ENCODE results near the gene IFNG.

The IFNG gene

DNA sequence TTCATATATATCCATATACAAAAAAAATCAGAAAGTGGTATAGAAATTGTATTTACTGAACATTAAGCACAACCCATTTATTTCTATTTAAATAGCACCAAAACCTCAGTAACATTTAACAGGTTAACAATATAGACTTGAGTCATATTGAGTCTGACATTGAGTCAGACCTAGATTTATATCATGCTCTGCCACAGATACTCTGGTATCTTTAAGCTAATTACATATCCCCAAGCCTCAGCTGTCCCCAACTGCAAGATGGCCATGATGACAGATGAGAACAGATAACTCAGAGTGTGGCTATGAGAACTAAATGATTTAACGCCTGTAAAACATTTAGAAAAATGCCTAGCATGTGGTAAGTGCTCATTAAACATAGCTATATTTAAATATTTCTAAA, 40.3 kb downstream of the IFNG start:
- Mint-ChIP-seq H3K4me3 (no peak overlapping the region), H3K36me3 (ENCODE audit: low read depth) (no peaks in the 10 kb centered on the region), H3K27ac (no peak overlapping the region), H3K9me3 (peaks cover 3% of the 10 kb centered on the region), H3K27me3 (ENCODE audit: low read depth) (no peaks in the 10 kb centered on the region), H3K4me1 (no peaks in the 10 kb centered on the region)
- TF ChIP-seq, protein P1, sequence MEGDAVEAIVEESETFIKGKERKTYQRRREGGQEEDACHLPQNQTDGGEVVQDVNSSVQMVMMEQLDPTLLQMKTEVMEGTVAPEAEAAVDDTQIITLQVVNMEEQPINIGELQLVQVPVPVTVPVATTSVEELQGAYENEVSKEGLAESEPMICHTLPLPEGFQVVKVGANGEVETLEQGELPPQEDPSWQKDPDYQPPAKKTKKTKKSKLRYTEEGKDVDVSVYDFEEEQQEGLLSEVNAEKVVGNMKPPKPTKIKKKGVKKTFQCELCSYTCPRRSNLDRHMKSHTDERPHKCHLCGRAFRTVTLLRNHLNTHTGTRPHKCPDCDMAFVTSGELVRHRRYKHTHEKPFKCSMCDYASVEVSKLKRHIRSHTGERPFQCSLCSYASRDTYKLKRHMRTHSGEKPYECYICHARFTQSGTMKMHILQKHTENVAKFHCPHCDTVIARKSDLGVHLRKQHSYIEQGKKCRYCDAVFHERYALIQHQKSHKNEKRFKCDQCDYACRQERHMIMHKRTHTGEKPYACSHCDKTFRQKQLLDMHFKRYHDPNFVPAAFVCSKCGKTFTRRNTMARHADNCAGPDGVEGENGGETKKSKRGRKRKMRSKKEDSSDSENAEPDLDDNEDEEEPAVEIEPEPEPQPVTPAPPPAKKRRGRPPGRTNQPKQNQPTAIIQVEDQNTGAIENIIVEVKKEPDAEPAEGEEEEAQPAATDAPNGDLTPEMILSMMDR (IDR thresholded peaks at IDR 0.05; ENCODE audit: unreplicated experiment in 3 of 3): no peak

DNA sequence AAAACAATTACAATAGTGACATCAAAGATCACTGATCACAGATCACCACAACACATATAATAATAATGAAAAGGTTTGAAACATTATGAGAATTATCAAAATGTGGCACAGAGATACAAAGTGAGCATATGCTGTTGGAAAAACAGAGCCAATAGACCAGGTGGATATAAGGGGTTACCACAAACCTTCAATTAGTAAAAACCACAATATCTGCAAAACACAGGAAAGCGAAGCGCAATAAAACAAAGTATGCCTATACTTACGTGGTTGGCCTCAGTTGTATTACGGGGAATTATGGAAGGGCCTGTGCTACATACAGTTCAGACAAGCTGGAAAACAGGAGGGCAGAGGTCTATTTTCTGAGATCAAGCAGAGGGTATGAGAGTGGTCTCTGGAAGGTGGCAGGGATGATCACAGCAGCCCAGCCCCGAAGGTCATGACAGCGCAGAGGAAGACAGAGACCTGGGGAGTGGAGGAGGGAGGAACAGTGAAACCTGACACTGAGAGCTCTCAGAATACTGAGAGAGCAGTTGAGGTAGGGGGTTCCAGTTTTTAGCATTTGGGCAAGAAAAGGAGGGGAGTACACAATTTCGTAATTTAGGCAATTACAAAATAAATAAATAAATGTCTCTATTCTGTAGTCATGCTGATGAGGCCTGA, 41.3 kb downstream of the IFNG start:
- Mint-ChIP-seq H3K27ac (no peak overlapping the region), H3K4me1 (no peaks in the 10 kb centered on the region), H3K36me3 (ENCODE audit: low read depth) (no peaks in the 10 kb centered on the region), H3K4me3 (no peak overlapping the region), H3K27me3 (ENCODE audit: low read depth) (no peaks in the 10 kb centered on the region), H3K9me3 (peaks cover 3% of the 10 kb centered on the region)
- TF ChIP-seq, protein P1 (IDR thresholded peaks at IDR 0.05; ENCODE audit: unreplicated experiment in 3 of 3): no peak

DNA sequence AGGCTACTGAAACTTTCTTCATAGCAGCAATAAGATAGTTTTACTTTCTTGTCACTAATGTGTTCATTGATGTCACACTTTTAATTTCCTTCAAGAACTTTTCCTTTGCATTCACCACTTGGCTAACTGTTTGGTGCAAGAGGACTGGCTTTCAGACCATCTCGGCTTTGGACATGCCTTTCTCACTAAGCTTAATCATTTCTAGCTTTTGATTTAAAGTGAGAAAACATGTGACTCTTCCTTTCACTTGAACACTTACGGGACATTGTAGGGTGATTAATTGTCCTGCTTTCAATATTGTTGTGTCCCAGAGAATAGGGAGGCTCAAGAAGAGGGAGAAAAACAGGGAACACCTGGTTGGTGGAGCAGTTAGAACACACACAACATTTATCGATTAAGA, 41.9 kb downstream of the IFNG start:
- H3K27me3 Mint-ChIP-seq (ENCODE audit: low read depth): no peaks in the 10 kb centered on the region
- H3K27ac Mint-ChIP-seq: no peak overlapping the region
- TF ChIP-seq, protein P1 (IDR thresholded peaks at IDR 0.05; ENCODE audit: unreplicated experiment in 3 of 3): no peak
- H3K4me3 Mint-ChIP-seq: no peak overlapping the region
- H3K9me3 Mint-ChIP-seq: peaks cover 3% of the 10 kb centered on the region
- no peaks in the 10 kb centered on the region for H3K36me3 Mint-ChIP-seq (ENCODE audit: low read depth)
- H3K4me1 Mint-ChIP-seq: no peaks in the 10 kb centered on the region

DNA sequence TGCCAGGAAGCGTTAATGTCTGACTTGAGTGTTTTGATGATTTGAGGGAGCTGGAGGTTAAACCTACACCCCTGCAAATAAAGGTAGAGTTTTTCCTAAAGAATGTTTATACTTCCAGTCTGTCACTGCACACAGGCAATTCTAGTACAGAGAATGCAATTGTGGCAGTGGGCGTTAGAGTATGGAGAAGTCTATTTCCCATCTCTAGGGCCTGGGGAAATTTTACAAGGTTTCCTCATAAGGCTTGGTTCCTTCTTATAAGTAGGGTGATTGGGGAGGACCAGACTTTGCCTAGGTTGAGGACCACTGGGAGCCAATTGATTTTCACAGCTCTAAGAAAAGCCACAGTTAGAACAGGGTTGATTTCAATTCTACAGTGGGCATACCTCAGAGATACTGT, 44.3 kb downstream of the IFNG start:
- no peaks in the 10 kb centered on the region for H3K27me3 Mint-ChIP-seq (ENCODE audit: low read depth)
- H3K9me3 Mint-ChIP-seq: peaks cover 3% of the 10 kb centered on the region
- no peaks in the 10 kb centered on the region for H3K4me1 Mint-ChIP-seq
- no peak overlapping the region for H3K27ac Mint-ChIP-seq
- H3K4me3 Mint-ChIP-seq: no peak overlapping the region
- no peaks in the 10 kb centered on the region for H3K36me3 Mint-ChIP-seq (ENCODE audit: low read depth)
- TF ChIP-seq, protein P1 (IDR thresholded peaks at IDR 0.05; ENCODE audit: unreplicated experiment in 3 of 3): no peak

DNA sequence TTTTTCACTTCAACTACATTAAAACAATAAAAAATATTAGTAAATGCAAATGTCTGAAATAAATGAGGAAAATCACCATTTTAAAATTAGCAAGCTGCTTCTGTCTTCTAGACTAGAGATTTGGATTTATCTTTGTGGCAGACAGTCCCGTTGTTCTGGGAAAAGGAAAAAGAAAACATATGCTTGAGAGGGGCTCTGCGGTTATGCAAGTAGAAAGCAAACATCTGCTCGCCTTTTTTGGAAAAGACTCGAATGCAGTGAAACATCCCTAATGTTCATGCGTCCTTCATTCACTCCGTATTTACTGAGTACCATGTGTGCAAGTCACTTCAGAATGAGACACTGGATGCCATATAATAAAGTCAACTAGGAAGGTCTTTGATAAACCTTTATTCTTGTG, 44.9 kb downstream of the IFNG start:
- TF ChIP-seq, protein P1 (IDR thresholded peaks at IDR 0.05; ENCODE audit: unreplicated experiment in 3 of 3): no peak
- Mint-ChIP-seq H3K4me3 (no peak overlapping the region), H3K27ac (no peak overlapping the region), H3K9me3 (peaks cover 3% of the 10 kb centered on the region), H3K27me3 (ENCODE audit: low read depth) (no peaks in the 10 kb centered on the region), H3K4me1 (no peaks in the 10 kb centered on the region), H3K36me3 (ENCODE audit: low read depth) (no peaks in the 10 kb centered on the region)

DNA sequence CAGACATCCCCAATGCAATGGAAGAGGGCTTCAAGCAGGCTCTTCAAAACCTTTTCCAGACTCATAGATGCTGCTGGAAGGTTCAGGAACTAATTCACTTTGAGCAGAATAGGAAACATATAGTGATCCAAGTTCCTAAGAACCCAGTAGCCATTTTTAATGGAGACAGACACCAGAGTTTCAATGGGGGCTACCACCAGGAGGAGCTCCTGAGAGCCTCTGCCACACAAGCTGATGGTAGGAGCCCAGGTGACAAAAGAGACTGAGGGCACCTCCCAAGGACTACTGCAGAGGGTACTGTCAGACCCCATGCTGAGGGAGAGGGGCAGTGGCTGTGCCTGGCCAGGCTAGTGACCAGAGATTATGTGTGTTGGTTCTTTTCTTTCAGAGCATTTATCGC, 45.9 kb downstream of the IFNG start:
- Mint-ChIP-seq H3K9me3 (peaks cover 3% of the 10 kb centered on the region), H3K4me1 (no peaks in the 10 kb centered on the region), H3K36me3 (ENCODE audit: low read depth) (no peaks in the 10 kb centered on the region), H3K4me3 (no peak overlapping the region), H3K27ac (no peak overlapping the region), H3K27me3 (ENCODE audit: low read depth) (no peaks in the 10 kb centered on the region)
- TF ChIP-seq, protein P1 (IDR thresholded peaks at IDR 0.05; ENCODE audit: unreplicated experiment in 3 of 3): no peak
